MM.1S (cell line): Measurements from ENCODE around the gene DMKN.

Experiments used
- DNase-seq: peaks from one replicate; pipeline ENCODE4 v3.0.0-alpha.2; 2015
- H2AFZ ChIP-seq: fragments of 300-600 bp; sonication (generic); 2 replicates; pipeline ENCODE4 v1.6.0; 2016; ENCODE audit warnings: antibody characterized with exemption, low read length
- H3F3A ChIP-seq: fragments of 300-600 bp; sonication (generic); 2 replicates; pipeline ENCODE4 v1.6.1; 2016; ENCODE audit warnings: mild to moderate bottlenecking, antibody characterized with exemption, low read length, moderate library complexity, mixed read lengths; ENCODE audit not compliant: insufficient read depth
- H3K27ac ChIP-seq: fragments of 300-600 bp; sonication (generic); 2 replicates; pipeline ENCODE4 v1.5.1; 2016; ENCODE audit warnings: mild to moderate bottlenecking, low read length
- H3K27me3 ChIP-seq: fragments of 300-600 bp; sonication (generic); replicated peaks from 2 replicates; pipeline ENCODE4 v1.6.0; 2016; ENCODE audit warnings: low read length; ENCODE audit not compliant: insufficient read depth
- H3K36me3 ChIP-seq: fragments of 300-600 bp; sonication (generic); replicated peaks from 2 replicates; pipeline ENCODE4 v1.6.1; 2016; ENCODE audit warnings: mild to moderate bottlenecking, low read length, mixed read lengths; ENCODE audit not compliant: insufficient read depth
- H3K4me1 ChIP-seq: fragments of 300-600 bp; sonication (generic); 2 replicates; pipeline ENCODE4 v1.6.1; 2016; ENCODE audit warnings: low read length, mixed read lengths
- H3K4me2 ChIP-seq: fragments of 300-600 bp; sonication (generic); 2 replicates; pipeline ENCODE4 v1.6.0; 2016; ENCODE audit warnings: low read depth, low read length
- H3K4me3 ChIP-seq: fragments of 300-600 bp; sonication (generic); 2 replicates; pipeline ENCODE4 v1.5.1; 2016; ENCODE audit warnings: low read length, mixed read lengths
- H3K79me2 ChIP-seq: fragments of 300-600 bp; sonication (generic); 2 replicates; pipeline ENCODE4 v1.6.1; 2016; ENCODE audit warnings: mixed run types, low read length, mixed read lengths
- H3K9ac ChIP-seq: fragments of 300-600 bp; sonication (generic); 2 replicates; pipeline ENCODE4 v1.6.1; 2016; ENCODE audit warnings: low read length, mixed read lengths
- H3K9me2 ChIP-seq: fragments of 300-600 bp; sonication (generic); replicated peaks from 2 replicates; pipeline ENCODE4 v1.6.1; 2016; ENCODE audit warnings: mild to moderate bottlenecking, low read length, mixed read lengths; ENCODE audit not compliant: insufficient read depth
- H3K9me3 ChIP-seq: fragments of 300-600 bp; sonication (generic); replicated peaks from 2 replicates; pipeline ENCODE4 v1.6.1; 2016; ENCODE audit warnings: mild to moderate bottlenecking, low read length, mixed read lengths; ENCODE audit not compliant: insufficient read depth
- H4K20me1 ChIP-seq: fragments of 300-600 bp; sonication (generic); 2 replicates; pipeline ENCODE4 v1.6.1; 2016; ENCODE audit warnings: mild to moderate bottlenecking, low read length, moderate library complexity, mixed read lengths; ENCODE audit not compliant: insufficient read depth
- CTCF ChIP-seq: fragments of 300-600 bp; sonication (generic); IDR thresholded peaks from 2 replicates; pipeline ENCODE4 v1.5.1; 2016; ENCODE audit warnings: antibody characterized with exemption, low read length, mixed read lengths
- EZH2 ChIP-seq: fragments of 300-600 bp; sonication (generic); optimal IDR thresholded peaks from 2 replicates; pipeline ENCODE3; 2017; ENCODE audit warnings: low read depth, mild to moderate bottlenecking, antibody characterized with exemption, low read length, mixed read lengths
- EZH2phosphoT487 ChIP-seq: fragments of 300-600 bp; sonication (generic); IDR thresholded peaks from 2 replicates; pipeline ENCODE4 v1.6.1; 2018; ENCODE audit warnings: antibody characterized with exemption, low read length

DMKN gene

GRCh38 chr19:35528218-35529038, 15.0 kb upstream of the DMKN start, which contains the start of gene SBSN:
SBSN (minus strand) TSS chr19:35528311; CDS start chr19:35528281, 30 bp downstream.
- H3K4me1 ChIP-seq = no peaks in the 10 kb centered on the region
- H4K20me1 ChIP-seq = no peaks in the 10 kb centered on the region
- H3K9me2 ChIP-seq = no peaks in the 10 kb centered on the region
- H3K4me2 ChIP-seq = no peak within 1 kb of the TSS
- H2AFZ ChIP-seq = no peak within 1 kb of the TSS
- TF ChIP-seq EZH2phosphoT487 (no peak), CTCF (no peak)
- peaks cover 87% of the 10 kb centered on the region for H3K27me3 ChIP-seq
- H3K4me3 ChIP-seq = no peak within 1 kb of the TSS
- H3K27ac ChIP-seq = no peak within 1 kb of the TSS
- H3K36me3 ChIP-seq = no peaks in the 10 kb centered on the region
- H3F3A ChIP-seq = no peaks in the 10 kb centered on the region
- no peaks in the 10 kb centered on the region for H3K9me3 ChIP-seq
- H3K79me2 ChIP-seq = no peaks in the 10 kb centered on the region
- no peak for DNase-seq
- H3K9ac ChIP-seq = no peak within 1 kb of the TSS

GRCh38 chr19:35525873-35526272, 12.4 kb upstream of the DMKN start:
- Histone ChIP-seq H3K4me2 (no peak overlapping the region), H3K27me3 (peaks cover 80% of the 10 kb centered on the region), H3F3A (no peaks in the 10 kb centered on the region), H3K79me2 (no peaks in the 10 kb centered on the region), H3K4me3 (no peak overlapping the region), H3K9me2 (no peaks in the 10 kb centered on the region), H2AFZ (no peak overlapping the region), H3K9me3 (no peaks in the 10 kb centered on the region), H3K27ac (no peak overlapping the region), H3K4me1 (no peaks in the 10 kb centered on the region), H3K36me3 (no peaks in the 10 kb centered on the region), H4K20me1 (no peaks in the 10 kb centered on the region), H3K9ac (no peak overlapping the region)
- no peak for TF ChIP-seq EZH2
- no peak for TF ChIP-seq CTCF
- TF ChIP-seq EZH2phosphoT487 = no peak
- no peak for DNase-seq

- no peak for TF ChIP-seq CTCF
- no peaks in the 10 kb centered on the region for H3F3A ChIP-seq
- DNase-seq = no peak
- no peaks in the 10 kb centered on the region for H3K4me1 ChIP-seq
- no peaks in the 10 kb centered on the region for H3K36me3 ChIP-seq
- H3K4me2 ChIP-seq = no peak overlapping the region
- no peak overlapping the region for H3K4me3 ChIP-seq
- no peaks in the 10 kb centered on the region for H3K9me2 ChIP-seq
- no peak overlapping the region for H3K9ac ChIP-seq
- no peak overlapping the region for H3K27ac ChIP-seq
- H3K27me3 ChIP-seq = peaks cover 79% of the 10 kb centered on the region
- no peaks in the 10 kb centered on the region for H3K79me2 ChIP-seq
- H3K9me3 ChIP-seq = no peaks in the 10 kb centered on the region
- H2AFZ ChIP-seq = no peak overlapping the region
- H4K20me1 ChIP-seq = no peaks in the 10 kb centered on the region
Measured at GRCh38 chr19:35524181-35524837, 10.9 kb upstream of the DMKN start.
